Stimulated activated CD8-positive, alpha-beta memory T cell treated with anti-CD3 and anti-CD28 coated beads, Interleukin-12 subunit alpha, Interleukin-12 subunit beta, amount 100 ng/mL, for 4 hours (primary cell): Measurements from ENCODE around the gene KCND1.
"Not testable (repeated sequence)": the region's sequence is repeated elsewhere in the genome, so short reads cannot be mapped to it uniquely, and the experiment has no call there.

Source experiments
- DNase-seq: peaks from one replicate; pipeline ENCODE4 v3.0.0-alpha.2; 2020; ENCODE audit warnings: low read depth

KCND1 gene

GRCh38 chrX:48971249-48972219, at the start of gene KCND1:
KCND1 (minus strand) TSS chrX:48971844; CDS start chrX:48970271, 1,573 bp downstream.
- no peak for DNase-seq

GRCh38 chrX:49019599-49020249, 48.1 kb upstream of the KCND1 start:
- no peak for DNase-seq

GRCh38 chrX:49019050-49019449, 47.4 kb upstream of the KCND1 start:
- DNase-seq: no peak

- DNase-seq: no peak
These were observed 32.1 kb upstream of the KCND1 start for GRCh38 chrX:49003696-49004095.

- DNase-seq: peak; percentile 56
These were observed 30.7 kb upstream of the KCND1 start, which contains the start of gene GRIPAP1 for GRCh38 chrX:49002091-49002935. GRIPAP1 (minus strand) TSS chrX:49002264; CDS start chrX:49002229, 35 bp downstream.

- peak; percentile 18 for DNase-seq
These were observed 30.0 kb upstream of the KCND1 start for GRCh38 chrX:49001521-49002090.

- no peak for DNase-seq
These were observed 29.0 kb upstream of the KCND1 start for GRCh38 chrX:49000636-49001035.

GRCh38 chrX:48999030-48999429, 27.4 kb upstream of the KCND1 start:
- DNase-seq: no peak

- no peak for DNase-seq
These were observed 26.7 kb upstream of the KCND1 start for GRCh38 chrX:48998391-48998790.

- no peak for DNase-seq
These were observed 26.2 kb upstream of the KCND1 start for GRCh38 chrX:48997865-48998264.

- no peak for DNase-seq
These were observed 25.8 kb upstream of the KCND1 start for GRCh38 chrX:48997455-48997854.

- no peak for DNase-seq
These were observed 25.3 kb upstream of the KCND1 start for GRCh38 chrX:48996969-48997368.

GRCh38 chrX:48992341-48992740, 20.7 kb upstream of the KCND1 start:
- DNase-seq: no peak

GRCh38 chrX:48989483-48989882, 17.8 kb upstream of the KCND1 start:
- no peak for DNase-seq

- DNase-seq: no peak
These were observed 12.3 kb upstream of the KCND1 start for GRCh38 chrX:48983896-48984295.

- no peak for DNase-seq
These were observed 11.4 kb upstream of the KCND1 start for GRCh38 chrX:48983081-48983480.

GRCh38 chrX:48981178-48981577, 9.5 kb upstream of the KCND1 start:
- DNase-seq: no peak

GRCh38 chrX:48980341-48980740, 8.7 kb upstream of the KCND1 start:
- DNase-seq: not testable (repeated sequence)

- no peak for DNase-seq
These were observed 6.6 kb upstream of the KCND1 start for GRCh38 chrX:48978226-48978625.

GRCh38 chrX:48976086-48976485, 4.4 kb upstream of the KCND1 start:
- DNase-seq: no peak

- DNase-seq: no peak
These were observed 3.9 kb upstream of the KCND1 start for GRCh38 chrX:48975541-48975940.

- no peak for DNase-seq
These were observed 3.4 kb upstream of the KCND1 start for GRCh38 chrX:48975041-48975440.
